WTC11 (cell line): ENCODE results near the gene PARD3B. TPM values are rescaled to one million over a fixed set of nuclear protein-coding genes. Genes with fewer than 3 reads are reported as not detected.

ENCODE experiments used
- ATAC-seq: fragments of 200-7000 bp; cut with Tn5 transposase; 2 replicates; pipeline ENCODE4 v1.10.0; 2021; ENCODE audit warnings: mild to moderate bottlenecking, moderate library complexity
- CTCF ChIA-PET: fragments of 300-600 bp; sonication (Branson Sonifier 250); formaldehyde crosslinking; loops from one replicate; lab custom pipeline; 2021; ENCODE audit warnings: antibody characterized with exemption; lab: Charles Lee
- POLR2A ChIA-PET: fragments of 350-600 bp; sonication (Branson Sonifier 250); formaldehyde crosslinking; loops from one replicate; lab custom pipeline; 2021; ENCODE audit warnings: antibody characterized with exemption; lab: Charles Lee
- DNase-seq: peaks from one replicate; pipeline ENCODE4 v3.0.0; 2021; ENCODE audit warnings: low spot score
- H3K27ac Mint-ChIP-seq: 2 replicates; pipeline ENCODE4 v1.8.0; 2021; ENCODE audit warnings: mixed read lengths
- H3K27me3 Mint-ChIP-seq: 2 replicates; pipeline ENCODE4 v1.8.0; 2021; ENCODE audit warnings: low read depth, mild to moderate bottlenecking, moderate library complexity, mixed read lengths
- H3K36me3 Mint-ChIP-seq: 2 replicates; pipeline ENCODE4 v1.8.0; 2021; ENCODE audit warnings: mixed read lengths
- H3K4me1 Mint-ChIP-seq: 2 replicates; pipeline ENCODE4 v1.8.0; 2022; ENCODE audit warnings: mixed read lengths
- H3K4me3 Mint-ChIP-seq: 2 replicates; pipeline ENCODE4 v1.8.0; 2021; ENCODE audit warnings: mild to moderate bottlenecking, moderate library complexity, mixed read lengths
- H3K9me3 Mint-ChIP-seq: 2 replicates; pipeline ENCODE4 v1.8.0; 2021; ENCODE audit warnings: mixed read lengths
- ESRRA ChIP-seq: sonication (generic); formaldehyde crosslinking; IDR thresholded peaks from 2 replicates; pipeline ENCODE4 v1.8.1; 2022; ENCODE audit warnings: mild to moderate bottlenecking, missing genetic modification reagents, borderline replicate concordance
- FOXP1 ChIP-seq: sonication (generic); formaldehyde crosslinking; IDR thresholded peaks from 2 replicates; pipeline ENCODE4 v1.8.0; 2022; ENCODE audit warnings: missing genetic modification reagents, mild to moderate bottlenecking, moderate library complexity, borderline replicate concordance
- NR2C2 ChIP-seq: sonication (generic); formaldehyde crosslinking; IDR thresholded peaks from 2 replicates; pipeline ENCODE4 v1.8.0; 2022; ENCODE audit warnings: mild to moderate bottlenecking, missing genetic modification reagents
- SOX15 ChIP-seq: fragments of 250-450 bp; sonication (Bioruptor Pico); IDR thresholded peaks from 2 replicates; pipeline ENCODE4 v1.9.0; 2021; ENCODE audit warnings: mild to moderate bottlenecking
- SP1 ChIP-seq: sonication (generic); formaldehyde crosslinking; conservative IDR thresholded peaks from 2 replicates; pipeline ENCODE4 v1.8.1; 2022; ENCODE audit warnings: missing genetic modification reagents
- ZNF138 ChIP-seq: sonication (generic); formaldehyde crosslinking; conservative IDR thresholded peaks from 2 replicates; pipeline ENCODE4 v1.8.1; 2022; ENCODE audit warnings: mild to moderate bottlenecking, moderate library complexity, missing genetic modification reagents
- ZNF263 ChIP-seq: sonication (generic); formaldehyde crosslinking; IDR thresholded peaks from 2 replicates; pipeline ENCODE4 v1.8.1; 2022; ENCODE audit warnings: low read depth, mild to moderate bottlenecking, moderate library complexity, missing genetic modification reagents
- ZNF317 ChIP-seq: sonication (generic); formaldehyde crosslinking; IDR thresholded peaks from 2 replicates; pipeline ENCODE4 v1.8.1; 2023; ENCODE audit warnings: low read depth, mild to moderate bottlenecking, moderate library complexity, missing genetic modification reagents, borderline replicate concordance
- ZNF671 ChIP-seq: fragments of 250-450 bp; sonication (Bioruptor Pico); IDR thresholded peaks from 2 replicates; pipeline ENCODE4 v1.8.0; 2021; ENCODE audit warnings: mild to moderate bottlenecking
- total RNA-seq: library from RNA; stranded (reverse); gene quantifications from 3 replicates; pipeline ENCODE4 v1.2.3, GENCODE V29; 2021
- TF ChIP-seq, protein P1 (sequence below): sonication (generic); formaldehyde crosslinking; conservative IDR thresholded peaks from 2 replicates; pipeline ENCODE4 v1.8.1; 2023; ENCODE audit warnings: mild to moderate bottlenecking, low read depth, missing genetic modification reagents, moderate library complexity
- TF ChIP-seq, protein P2 (sequence below): sonication (generic); formaldehyde crosslinking; IDR thresholded peaks from 2 replicates; pipeline ENCODE4 v1.8.1; 2022; ENCODE audit warnings: low read depth, mild to moderate bottlenecking, moderate library complexity, missing genetic modification reagents, borderline replicate concordance
- TF ChIP-seq, protein P3 (sequence below): sonication (generic); formaldehyde crosslinking; IDR thresholded peaks from 2 replicates; pipeline ENCODE4 v1.8.1; 2022; ENCODE audit warnings: mild to moderate bottlenecking, moderate library complexity, missing genetic modification reagents
- TF ChIP-seq, protein P4 (sequence below): sonication (generic); formaldehyde crosslinking; IDR thresholded peaks from 2 replicates; pipeline ENCODE4 v1.8.0; 2023; ENCODE audit warnings: missing genetic modification reagents
- TF ChIP-seq, protein P5 (sequence below): sonication (generic); formaldehyde crosslinking; IDR thresholded peaks from 2 replicates; pipeline ENCODE4 v1.8.0; 2022; ENCODE audit warnings: missing genetic modification reagents
- TF ChIP-seq, protein P6 (sequence below): fragments of 250-450 bp; sonication (Bioruptor Pico); IDR thresholded peaks from 2 replicates; pipeline ENCODE4 v1.9.0; 2021; ENCODE audit warnings: moderate library complexity, mild to moderate bottlenecking, inconsistent platforms, borderline replicate concordance
- TF ChIP-seq, protein P7 (sequence below): fragments of 250-450 bp; sonication (Bioruptor Pico); IDR thresholded peaks from 2 replicates; pipeline ENCODE4 v1.9.0; 2021; ENCODE audit warnings: mild to moderate bottlenecking

The PARD3B gene
- total RNA-seq, 1 experiment from 2014 or later, result 5.6 TPM

DNA sequence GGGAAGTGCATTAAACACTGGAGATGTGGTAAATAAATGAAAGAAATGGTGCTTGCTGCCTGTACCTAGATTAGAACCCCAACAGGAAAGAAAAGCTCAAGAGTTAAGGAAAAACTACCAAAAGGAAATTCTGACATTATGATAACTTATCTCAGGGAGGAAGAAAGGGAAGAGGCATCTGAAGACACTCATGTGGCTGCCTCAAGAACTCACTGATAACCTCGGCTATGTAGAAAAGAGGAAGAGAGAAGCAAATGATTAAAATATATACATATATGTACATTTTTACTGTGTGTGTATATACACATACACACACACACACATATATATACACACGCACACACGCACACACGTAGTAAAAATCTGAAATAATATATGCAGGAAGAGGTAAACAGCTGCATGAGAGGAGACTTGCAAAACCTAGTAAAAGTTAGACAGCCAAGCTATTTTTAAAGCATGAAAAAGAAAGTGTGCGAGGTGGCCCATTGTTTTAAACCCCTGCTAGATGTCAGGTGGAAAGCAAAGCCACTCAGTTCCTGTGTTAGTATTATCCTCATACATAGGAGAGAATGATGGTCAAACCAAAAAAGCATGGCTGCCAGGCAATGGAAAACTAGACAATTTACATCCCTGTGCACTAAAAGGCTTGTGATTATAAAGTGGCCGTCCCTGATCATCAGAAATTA is 654.0 kb downstream of the PARD3B start:
- Mint-ChIP-seq H3K4me3 (no peak overlapping the region), H3K27me3 (no peaks in the 10 kb centered on the region), H3K4me1 (peaks cover 51% of the 10 kb centered on the region), H3K27ac (peak overlapping the region; percentile 98), H3K9me3 (peaks cover 5% of the 10 kb centered on the region), H3K36me3 (peaks cover 8% of the 10 kb centered on the region)
- TF ChIP-seq, protein P1, sequence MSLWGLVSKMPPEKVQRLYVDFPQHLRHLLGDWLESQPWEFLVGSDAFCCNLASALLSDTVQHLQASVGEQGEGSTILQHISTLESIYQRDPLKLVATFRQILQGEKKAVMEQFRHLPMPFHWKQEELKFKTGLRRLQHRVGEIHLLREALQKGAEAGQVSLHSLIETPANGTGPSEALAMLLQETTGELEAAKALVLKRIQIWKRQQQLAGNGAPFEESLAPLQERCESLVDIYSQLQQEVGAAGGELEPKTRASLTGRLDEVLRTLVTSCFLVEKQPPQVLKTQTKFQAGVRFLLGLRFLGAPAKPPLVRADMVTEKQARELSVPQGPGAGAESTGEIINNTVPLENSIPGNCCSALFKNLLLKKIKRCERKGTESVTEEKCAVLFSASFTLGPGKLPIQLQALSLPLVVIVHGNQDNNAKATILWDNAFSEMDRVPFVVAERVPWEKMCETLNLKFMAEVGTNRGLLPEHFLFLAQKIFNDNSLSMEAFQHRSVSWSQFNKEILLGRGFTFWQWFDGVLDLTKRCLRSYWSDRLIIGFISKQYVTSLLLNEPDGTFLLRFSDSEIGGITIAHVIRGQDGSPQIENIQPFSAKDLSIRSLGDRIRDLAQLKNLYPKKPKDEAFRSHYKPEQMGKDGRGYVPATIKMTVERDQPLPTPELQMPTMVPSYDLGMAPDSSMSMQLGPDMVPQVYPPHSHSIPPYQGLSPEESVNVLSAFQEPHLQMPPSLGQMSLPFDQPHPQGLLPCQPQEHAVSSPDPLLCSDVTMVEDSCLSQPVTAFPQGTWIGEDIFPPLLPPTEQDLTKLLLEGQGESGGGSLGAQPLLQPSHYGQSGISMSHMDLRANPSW (CRISPR knock-in tag), result no peak
- TF ChIP-seq NR2C2 (CRISPR knock-in tag) (no peak), ZNF138 (no peak), FOXP1 (CRISPR knock-in tag) (no peak), ZNF671 (CRISPR knock-in tag) (no peak), ESRRA (no peak), SP1 (no peak), SOX15 (CRISPR knock-in tag) (no peak), ZNF317 (CRISPR knock-in tag) (no peak), ZNF263 (no peak)
- TF ChIP-seq, protein P2, sequence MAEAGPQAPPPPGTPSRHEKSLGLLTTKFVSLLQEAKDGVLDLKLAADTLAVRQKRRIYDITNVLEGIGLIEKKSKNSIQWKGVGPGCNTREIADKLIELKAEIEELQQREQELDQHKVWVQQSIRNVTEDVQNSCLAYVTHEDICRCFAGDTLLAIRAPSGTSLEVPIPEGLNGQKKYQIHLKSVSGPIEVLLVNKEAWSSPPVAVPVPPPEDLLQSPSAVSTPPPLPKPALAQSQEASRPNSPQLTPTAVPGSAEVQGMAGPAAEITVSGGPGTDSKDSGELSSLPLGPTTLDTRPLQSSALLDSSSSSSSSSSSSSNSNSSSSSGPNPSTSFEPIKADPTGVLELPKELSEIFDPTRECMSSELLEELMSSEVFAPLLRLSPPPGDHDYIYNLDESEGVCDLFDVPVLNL (CRISPR knock-in tag), result no peak
- TF ChIP-seq, protein P3, sequence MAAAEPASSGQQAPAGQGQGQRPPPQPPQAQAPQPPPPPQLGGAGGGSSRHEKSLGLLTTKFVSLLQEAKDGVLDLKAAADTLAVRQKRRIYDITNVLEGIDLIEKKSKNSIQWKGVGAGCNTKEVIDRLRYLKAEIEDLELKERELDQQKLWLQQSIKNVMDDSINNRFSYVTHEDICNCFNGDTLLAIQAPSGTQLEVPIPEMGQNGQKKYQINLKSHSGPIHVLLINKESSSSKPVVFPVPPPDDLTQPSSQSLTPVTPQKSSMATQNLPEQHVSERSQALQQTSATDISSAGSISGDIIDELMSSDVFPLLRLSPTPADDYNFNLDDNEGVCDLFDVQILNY, result no peak
- TF ChIP-seq, protein P4, sequence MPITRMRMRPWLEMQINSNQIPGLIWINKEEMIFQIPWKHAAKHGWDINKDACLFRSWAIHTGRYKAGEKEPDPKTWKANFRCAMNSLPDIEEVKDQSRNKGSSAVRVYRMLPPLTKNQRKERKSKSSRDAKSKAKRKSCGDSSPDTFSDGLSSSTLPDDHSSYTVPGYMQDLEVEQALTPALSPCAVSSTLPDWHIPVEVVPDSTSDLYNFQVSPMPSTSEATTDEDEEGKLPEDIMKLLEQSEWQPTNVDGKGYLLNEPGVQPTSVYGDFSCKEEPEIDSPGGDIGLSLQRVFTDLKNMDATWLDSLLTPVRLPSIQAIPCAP (CRISPR knock-in tag), result no peak
- TF ChIP-seq, protein P5, sequence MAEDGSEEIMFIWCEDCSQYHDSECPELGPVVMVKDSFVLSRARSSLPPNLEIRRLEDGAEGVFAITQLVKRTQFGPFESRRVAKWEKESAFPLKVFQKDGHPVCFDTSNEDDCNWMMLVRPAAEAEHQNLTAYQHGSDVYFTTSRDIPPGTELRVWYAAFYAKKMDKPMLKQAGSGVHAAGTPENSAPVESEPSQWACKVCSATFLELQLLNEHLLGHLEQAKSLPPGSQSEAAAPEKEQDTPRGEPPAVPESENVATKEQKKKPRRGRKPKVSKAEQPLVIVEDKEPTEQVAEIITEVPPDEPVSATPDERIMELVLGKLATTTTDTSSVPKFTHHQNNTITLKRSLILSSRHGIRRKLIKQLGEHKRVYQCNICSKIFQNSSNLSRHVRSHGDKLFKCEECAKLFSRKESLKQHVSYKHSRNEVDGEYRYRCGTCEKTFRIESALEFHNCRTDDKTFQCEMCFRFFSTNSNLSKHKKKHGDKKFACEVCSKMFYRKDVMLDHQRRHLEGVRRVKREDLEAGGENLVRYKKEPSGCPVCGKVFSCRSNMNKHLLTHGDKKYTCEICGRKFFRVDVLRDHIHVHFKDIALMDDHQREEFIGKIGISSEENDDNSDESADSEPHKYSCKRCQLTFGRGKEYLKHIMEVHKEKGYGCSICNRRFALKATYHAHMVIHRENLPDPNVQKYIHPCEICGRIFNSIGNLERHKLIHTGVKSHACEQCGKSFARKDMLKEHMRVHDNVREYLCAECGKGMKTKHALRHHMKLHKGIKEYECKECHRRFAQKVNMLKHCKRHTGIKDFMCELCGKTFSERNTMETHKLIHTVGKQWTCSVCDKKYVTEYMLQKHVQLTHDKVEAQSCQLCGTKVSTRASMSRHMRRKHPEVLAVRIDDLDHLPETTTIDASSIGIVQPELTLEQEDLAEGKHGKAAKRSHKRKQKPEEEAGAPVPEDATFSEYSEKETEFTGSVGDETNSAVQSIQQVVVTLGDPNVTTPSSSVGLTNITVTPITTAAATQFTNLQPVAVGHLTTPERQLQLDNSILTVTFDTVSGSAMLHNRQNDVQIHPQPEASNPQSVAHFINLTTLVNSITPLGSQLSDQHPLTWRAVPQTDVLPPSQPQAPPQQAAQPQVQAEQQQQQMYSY (CRISPR knock-in tag), result no peak
- TF ChIP-seq, protein P6, sequence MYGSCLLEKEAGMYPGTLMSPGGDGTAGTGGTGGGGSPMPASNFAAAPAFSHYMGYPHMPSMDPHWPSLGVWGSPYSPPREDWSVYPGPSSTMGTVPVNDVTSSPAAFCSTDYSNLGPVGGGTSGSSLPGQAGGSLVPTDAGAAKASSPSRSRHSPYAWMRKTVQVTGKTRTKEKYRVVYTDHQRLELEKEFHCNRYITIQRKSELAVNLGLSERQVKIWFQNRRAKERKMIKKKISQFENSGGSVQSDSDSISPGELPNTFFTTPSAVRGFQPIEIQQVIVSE, result no peak
- TF ChIP-seq, protein P7, sequence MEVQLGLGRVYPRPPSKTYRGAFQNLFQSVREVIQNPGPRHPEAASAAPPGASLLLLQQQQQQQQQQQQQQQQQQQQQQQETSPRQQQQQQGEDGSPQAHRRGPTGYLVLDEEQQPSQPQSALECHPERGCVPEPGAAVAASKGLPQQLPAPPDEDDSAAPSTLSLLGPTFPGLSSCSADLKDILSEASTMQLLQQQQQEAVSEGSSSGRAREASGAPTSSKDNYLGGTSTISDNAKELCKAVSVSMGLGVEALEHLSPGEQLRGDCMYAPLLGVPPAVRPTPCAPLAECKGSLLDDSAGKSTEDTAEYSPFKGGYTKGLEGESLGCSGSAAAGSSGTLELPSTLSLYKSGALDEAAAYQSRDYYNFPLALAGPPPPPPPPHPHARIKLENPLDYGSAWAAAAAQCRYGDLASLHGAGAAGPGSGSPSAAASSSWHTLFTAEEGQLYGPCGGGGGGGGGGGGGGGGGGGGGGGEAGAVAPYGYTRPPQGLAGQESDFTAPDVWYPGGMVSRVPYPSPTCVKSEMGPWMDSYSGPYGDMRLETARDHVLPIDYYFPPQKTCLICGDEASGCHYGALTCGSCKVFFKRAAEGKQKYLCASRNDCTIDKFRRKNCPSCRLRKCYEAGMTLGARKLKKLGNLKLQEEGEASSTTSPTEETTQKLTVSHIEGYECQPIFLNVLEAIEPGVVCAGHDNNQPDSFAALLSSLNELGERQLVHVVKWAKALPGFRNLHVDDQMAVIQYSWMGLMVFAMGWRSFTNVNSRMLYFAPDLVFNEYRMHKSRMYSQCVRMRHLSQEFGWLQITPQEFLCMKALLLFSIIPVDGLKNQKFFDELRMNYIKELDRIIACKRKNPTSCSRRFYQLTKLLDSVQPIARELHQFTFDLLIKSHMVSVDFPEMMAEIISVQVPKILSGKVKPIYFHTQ, result no peak
- POLR2A ChIA-PET, result no interaction called here
- ATAC-seq (no peak), DNase-seq (no peak)
- CTCF ChIA-PET, result interaction anchor here (1.1 kb wide), 1 partner anchor 476 kb away, joined by 3 read pairs; no protein-coding TSS in a partner anchor
